NB4 (cell line): ENCODE measurements around the gene GZMA.
"Not testable (repeated sequence)": the region's sequence is repeated elsewhere in the genome, so short reads cannot be mapped to it uniquely, and the experiment has no call there.

Source experiments
- DNase-seq: peaks from one replicate; pipeline ENCODE4 v3.0.0; 2010; ENCODE audit warnings: low read depth
- H3K4me3 ChIP-seq: one replicate; pipeline ENCODE4 v1.5.1; 2011; ENCODE audit warnings: mild to moderate bottlenecking, low read depth, low read length, moderate library complexity
- MYC ChIP-seq: IDR thresholded peaks from 2 replicates; pipeline ENCODE4 v1.6.1; 2011; ENCODE audit warnings: low read depth, low read length
- POLR2A ChIP-seq: IDR thresholded peaks from 2 replicates; pipeline ENCODE4 v1.6.1; 2011; ENCODE audit warnings: mild to moderate bottlenecking; ENCODE audit not compliant: insufficient read length; ENCODE audit errors: extremely low read depth
- TF ChIP-seq, protein P1 (sequence below): IDR thresholded peaks from 2 replicates; pipeline ENCODE4 v1.6.1; 2011; ENCODE audit warnings: low read depth, low read length
- TF ChIP-seq, protein P2 (sequence below): IDR thresholded peaks from one replicate; pipeline ENCODE4 v1.5.1; 2012; ENCODE audit warnings: low read depth, low read length

Gene GZMA

DNA sequence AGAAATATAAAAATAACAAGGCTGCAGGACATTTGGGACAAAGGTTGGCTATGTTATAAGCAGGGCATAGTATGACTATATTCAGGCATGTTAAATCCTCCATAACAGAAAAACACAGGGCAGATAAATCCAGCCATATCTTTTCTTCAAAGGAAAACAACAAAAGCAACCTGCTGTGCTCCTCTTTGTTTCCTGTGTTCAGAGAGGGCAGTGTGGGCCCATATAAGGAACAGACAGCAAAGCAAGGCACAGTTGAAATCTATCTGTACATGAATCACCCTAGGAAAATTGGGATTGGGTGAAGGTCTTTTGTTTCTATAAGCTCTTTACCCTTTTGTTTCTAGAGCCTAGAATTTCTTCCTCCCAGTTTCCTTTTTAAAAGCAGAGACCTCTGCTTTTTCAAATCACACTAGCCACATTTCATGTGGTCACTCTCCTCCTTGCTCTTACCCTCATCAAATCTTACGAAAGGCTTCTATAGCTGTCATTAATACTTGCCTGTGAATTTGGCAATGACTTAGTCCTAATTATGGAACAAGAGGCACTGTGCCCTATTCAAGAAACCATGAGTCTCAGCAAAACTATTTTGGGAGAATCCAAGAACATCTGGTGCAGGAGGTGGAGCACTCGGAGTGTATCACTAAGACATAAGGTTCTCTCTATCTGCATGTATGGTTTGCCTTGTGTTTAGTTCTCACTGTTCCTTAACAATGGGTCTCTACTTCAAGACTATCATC, 1.8 kb downstream of the GZMA start:
- no peak for DNase-seq
- TF ChIP-seq MYC, result no peak
- TF ChIP-seq, protein P1, sequence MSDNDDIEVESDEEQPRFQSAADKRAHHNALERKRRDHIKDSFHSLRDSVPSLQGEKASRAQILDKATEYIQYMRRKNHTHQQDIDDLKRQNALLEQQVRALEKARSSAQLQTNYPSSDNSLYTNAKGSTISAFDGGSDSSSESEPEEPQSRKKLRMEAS, result no peak
- TF ChIP-seq, protein P2, sequence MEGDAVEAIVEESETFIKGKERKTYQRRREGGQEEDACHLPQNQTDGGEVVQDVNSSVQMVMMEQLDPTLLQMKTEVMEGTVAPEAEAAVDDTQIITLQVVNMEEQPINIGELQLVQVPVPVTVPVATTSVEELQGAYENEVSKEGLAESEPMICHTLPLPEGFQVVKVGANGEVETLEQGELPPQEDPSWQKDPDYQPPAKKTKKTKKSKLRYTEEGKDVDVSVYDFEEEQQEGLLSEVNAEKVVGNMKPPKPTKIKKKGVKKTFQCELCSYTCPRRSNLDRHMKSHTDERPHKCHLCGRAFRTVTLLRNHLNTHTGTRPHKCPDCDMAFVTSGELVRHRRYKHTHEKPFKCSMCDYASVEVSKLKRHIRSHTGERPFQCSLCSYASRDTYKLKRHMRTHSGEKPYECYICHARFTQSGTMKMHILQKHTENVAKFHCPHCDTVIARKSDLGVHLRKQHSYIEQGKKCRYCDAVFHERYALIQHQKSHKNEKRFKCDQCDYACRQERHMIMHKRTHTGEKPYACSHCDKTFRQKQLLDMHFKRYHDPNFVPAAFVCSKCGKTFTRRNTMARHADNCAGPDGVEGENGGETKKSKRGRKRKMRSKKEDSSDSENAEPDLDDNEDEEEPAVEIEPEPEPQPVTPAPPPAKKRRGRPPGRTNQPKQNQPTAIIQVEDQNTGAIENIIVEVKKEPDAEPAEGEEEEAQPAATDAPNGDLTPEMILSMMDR, result no peak
- no peak for TF ChIP-seq POLR2A
- H3K4me3 ChIP-seq, result no peak overlapping the region

DNA sequence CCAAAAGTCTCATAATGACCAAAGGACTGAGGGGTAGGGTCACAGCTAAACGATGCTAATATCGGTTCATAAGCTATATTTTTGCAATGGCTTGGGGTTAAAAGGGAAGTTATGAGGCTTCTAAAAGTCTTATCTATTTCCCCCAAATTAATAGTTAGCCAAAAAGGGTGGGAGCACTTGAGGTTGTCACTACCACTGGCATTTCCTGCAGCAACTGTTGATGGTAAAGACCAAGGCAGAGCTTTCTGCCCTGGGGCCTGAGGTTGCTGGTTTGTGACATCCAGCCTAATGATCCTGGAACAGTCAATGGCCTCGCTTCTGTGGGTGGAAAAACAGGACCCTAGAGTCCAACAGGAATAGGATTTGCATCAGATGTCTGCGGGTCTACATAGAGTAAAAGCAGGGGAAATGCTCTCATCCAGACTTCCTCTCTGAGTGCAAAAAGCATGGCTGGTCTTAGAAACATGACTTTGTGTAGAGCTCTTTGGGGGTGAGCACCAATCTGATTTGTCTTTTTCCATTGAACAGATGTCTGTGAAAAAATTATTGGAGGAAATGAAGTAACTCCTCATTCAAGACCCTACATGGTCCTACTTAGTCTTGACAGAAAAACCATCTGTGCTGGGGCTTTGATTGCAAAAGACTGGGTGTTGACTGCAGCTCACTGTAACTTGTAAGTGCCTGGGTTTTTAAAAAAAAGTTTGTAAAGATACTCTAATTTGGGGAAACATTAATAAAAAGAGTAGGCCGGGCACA, 2.7 kb downstream of the GZMA start:
- no peak for DNase-seq
- no peak overlapping the region for H3K4me3 ChIP-seq
- TF ChIP-seq POLR2A (no peak), MYC (no peak)
- TF ChIP-seq, protein P2, result no peak
- TF ChIP-seq, protein P1, result no peak

DNA sequence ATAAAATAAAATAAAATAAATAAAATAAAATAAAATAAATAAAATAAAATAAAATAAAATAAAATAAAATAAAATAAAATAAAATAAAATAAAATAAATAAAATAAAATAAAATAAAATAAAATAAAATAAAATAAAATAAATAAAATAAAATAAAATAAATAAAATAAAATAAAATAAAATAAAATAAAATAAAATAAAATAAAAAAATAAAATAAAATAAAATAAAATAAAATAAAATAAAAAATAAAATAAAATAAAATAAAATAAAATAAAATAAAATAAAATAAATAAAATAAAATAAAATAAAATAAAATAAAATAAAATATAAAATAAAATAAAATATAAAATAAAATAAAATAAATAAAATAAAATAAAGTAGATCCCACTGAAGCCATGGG, 3.5 kb downstream of the GZMA start:
- H3K4me3 ChIP-seq, DNase-seq: not testable (repeated sequence)

DNA sequence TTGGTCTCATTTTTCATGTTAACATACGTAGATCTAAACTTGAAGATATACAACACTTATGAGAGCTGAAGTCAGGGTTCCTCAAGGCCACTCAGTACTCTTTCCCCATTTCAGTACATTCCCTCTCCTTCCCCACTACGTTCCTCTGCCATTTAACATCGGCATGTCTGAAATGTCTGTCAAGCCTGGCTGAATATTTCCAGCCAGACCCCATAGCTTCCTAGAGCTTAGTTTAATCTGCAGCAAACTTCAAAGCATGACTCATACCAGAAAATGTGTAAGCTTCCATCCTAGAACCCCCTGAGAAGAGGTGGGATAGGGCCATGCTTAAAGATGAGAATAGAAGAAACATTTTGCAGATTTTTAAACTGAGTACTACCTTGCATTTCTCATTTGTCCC, 6.2 kb downstream of the GZMA start:
- no peak overlapping the region for H3K4me3 ChIP-seq
- no peak for DNase-seq
- TF ChIP-seq, protein P2, result no peak
- TF ChIP-seq POLR2A (no peak), MYC (no peak)
- TF ChIP-seq, protein P1, result no peak

DNA sequence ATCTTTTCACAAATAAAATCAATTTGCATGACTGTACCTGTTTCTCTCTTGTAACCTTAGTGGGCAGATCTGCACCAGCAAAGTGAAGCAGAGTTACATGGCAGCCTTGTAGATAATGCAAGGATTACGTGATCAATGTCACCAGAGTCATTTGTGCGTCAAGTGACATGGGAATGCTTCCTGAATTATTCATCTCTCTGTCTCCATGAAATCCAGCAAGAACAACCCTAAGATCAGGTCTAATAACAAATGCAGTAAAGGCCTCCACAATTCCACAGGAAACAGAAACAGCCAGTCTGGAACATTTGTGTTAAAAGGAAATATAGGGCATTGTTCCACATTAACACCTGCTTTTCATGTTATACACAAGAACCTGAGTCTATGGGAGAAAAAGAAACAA, 7.8 kb downstream of the GZMA start:
- no peak for DNase-seq
- no peak overlapping the region for H3K4me3 ChIP-seq
- TF ChIP-seq, protein P2, result no peak
- no peak for TF ChIP-seq MYC
- TF ChIP-seq POLR2A, result no peak
- TF ChIP-seq, protein P1, result no peak

DNA sequence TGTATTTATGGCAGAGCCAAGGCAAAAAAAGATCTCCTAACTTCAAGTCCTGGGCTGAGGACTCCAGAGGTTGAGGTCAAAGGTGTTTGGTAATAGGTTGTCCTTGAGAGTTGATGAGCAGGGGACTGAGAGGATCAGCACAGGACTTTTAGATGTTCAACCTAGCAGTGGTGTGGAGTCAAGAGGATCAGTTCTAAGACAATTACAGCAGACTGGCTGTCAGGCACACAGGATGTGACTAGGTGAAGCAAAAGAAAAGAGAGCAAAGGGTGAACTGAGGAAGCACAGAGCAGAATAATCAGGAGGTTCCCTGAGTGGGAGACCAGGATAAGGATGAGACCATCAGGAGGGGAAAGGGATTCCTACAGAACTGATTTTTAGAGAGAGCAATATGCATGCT, 10.9 kb downstream of the GZMA start:
- no peak for DNase-seq

More for the DNA sequence above, 10.9 kb downstream of the GZMA start:
- no peak overlapping the region for H3K4me3 ChIP-seq
- TF ChIP-seq, protein P2, result no peak
- TF ChIP-seq POLR2A (no peak), MYC (no peak)
- TF ChIP-seq, protein P1, result no peak
